Erythroblast (primary cell): ENCODE results near the gene TRIM36.

Source experiments
- GATA1 ChIP-seq: IDR thresholded peaks from 2 replicates; pipeline ENCODE4 v1.6.1; 2011; ENCODE audit warnings: low read depth, mild to moderate bottlenecking, control low read depth, low read length, moderate library complexity
- POLR2A ChIP-seq: IDR thresholded peaks from 2 replicates; pipeline ENCODE4 v1.6.1; 2011; ENCODE audit warnings: mild to moderate bottlenecking, low read length

- TF ChIP-seq POLR2A (no peak), GATA1 (no peak)
These were observed 60.4 kb downstream of the TRIM36 start for GRCh38 chr5:115109356-115109755.
